HEK293 (cell line): ENCODE data around the gene SPATA31E1.
A peak's percentile ranks its signal among the peaks of the same experiment; 100 is the strongest.

ENCODE experiments used
- CTCF ChIA-PET: fragments of 350-600 bp; formaldehyde crosslinking; extraction: SDS; loops from one replicate; lab custom pipeline; 2021; ENCODE audit warnings: antibody characterized with exemption; lab: Yijun Ruan, JAX
- POLR2A ChIA-PET: fragments of 300-600 bp; formaldehyde crosslinking; extraction: SDS; loops from one replicate; lab custom pipeline; 2020; ENCODE audit warnings: antibody characterized with exemption, inconsistent platforms; lab: Yijun Ruan, JAX
- H3K27ac ChIP-seq: fragments of 200-500 bp; sonication (Bioruptor generic); 2 replicates; pipeline ENCODE4 v1.5.1; 2014; ENCODE audit warnings: low read depth, low read length, control low read depth, inconsistent platforms; ENCODE audit errors: extremely low read depth
- H3K36me3 ChIP-seq, 2 experiments: fragments of 200-500 bp in 1 of 2; sonication (Bioruptor generic) in 1 of 2; 1 replicate in 1 of 2; 2 replicates in 1 of 2; pipeline ENCODE4 v1.5.1; 2014 to 2017; ENCODE audit warnings: inconsistent platforms in 2 of 2, low read length in 2 of 2; ENCODE audit not compliant: control insufficient read depth in 2 of 2, insufficient read depth in 1 of 2
- H3K4me1 ChIP-seq: fragments of 200-500 bp; sonication (Bioruptor generic); 2 replicates; pipeline ENCODE4 v1.5.1; 2014; ENCODE audit warnings: mild to moderate bottlenecking, low read length, inconsistent platforms; ENCODE audit not compliant: control insufficient read depth, insufficient read depth
- H3K4me3 ChIP-seq: 2 replicates; pipeline ENCODE4 v1.5.1; 2011; ENCODE audit warnings: low read depth, mild to moderate bottlenecking, control low read depth, low read length, moderate library complexity
- H3K9me3 ChIP-seq: fragments of 200-500 bp; sonication (Bioruptor generic); 2 replicates; pipeline ENCODE4 v1.5.1; 2014; ENCODE audit warnings: low read depth, low read length, inconsistent platforms; ENCODE audit not compliant: control insufficient read depth, insufficient read depth
- GFI1B ChIP-seq: fragments of 450-650 bp; formaldehyde crosslinking; IDR thresholded peaks from 2 replicates; pipeline ENCODE4 v1.5.1; 2016; ENCODE audit warnings: missing biosample characterization, missing genetic modification characterization
- KLF7 ChIP-seq: fragments of 450-650 bp; formaldehyde crosslinking; IDR thresholded peaks from 2 replicates; pipeline ENCODE4 v1.5.1; 2016; ENCODE audit warnings: missing biosample characterization, missing genetic modification characterization, borderline replicate concordance
- SETDB1 ChIP-seq: IDR thresholded peaks from one replicate; pipeline ENCODE4 v1.6.1; 2017; ENCODE audit warnings: mild to moderate bottlenecking, low read length, moderate library complexity, mixed read lengths; ENCODE audit not compliant: insufficient read length
- SP7 ChIP-seq: fragments of 450-650 bp; formaldehyde crosslinking; IDR thresholded peaks from 2 replicates; pipeline ENCODE4 v1.5.1; 2016; ENCODE audit warnings: missing biosample characterization, missing genetic modification characterization
- ZFP37 ChIP-seq: fragments of 450-650 bp; formaldehyde crosslinking; IDR thresholded peaks from 2 replicates; pipeline ENCODE4 v1.5.1; 2016; ENCODE audit warnings: missing biosample characterization, missing genetic modification characterization
- ZNF112 ChIP-seq: fragments of 450-650 bp; formaldehyde crosslinking; IDR thresholded peaks from 2 replicates; pipeline ENCODE4 v1.5.0; 2017; ENCODE audit warnings: missing biosample characterization, missing genetic modification characterization
- ZNF146 ChIP-seq: fragments of 450-650 bp; formaldehyde crosslinking; IDR thresholded peaks from 2 replicates; pipeline ENCODE4 v1.5.1; 2016; ENCODE audit warnings: missing biosample characterization, missing genetic modification characterization
- ZNF155 ChIP-seq: fragments of 450-650 bp; formaldehyde crosslinking; IDR thresholded peaks from 2 replicates; pipeline ENCODE4 v1.5.1; 2016; ENCODE audit warnings: missing biosample characterization, missing genetic modification characterization
- ZNF157 ChIP-seq: fragments of 450-650 bp; formaldehyde crosslinking; IDR thresholded peaks from 2 replicates; pipeline ENCODE4 v1.5.1; 2016; ENCODE audit warnings: missing biosample characterization, missing genetic modification characterization
- ZNF16 ChIP-seq: fragments of 450-650 bp; formaldehyde crosslinking; IDR thresholded peaks from 2 replicates; pipeline ENCODE4 v1.5.1; 2016; ENCODE audit warnings: low read depth, missing biosample characterization, missing genetic modification characterization
- ZNF19 ChIP-seq: fragments of 450-650 bp; formaldehyde crosslinking; IDR thresholded peaks from 2 replicates; pipeline ENCODE4; 2016; ENCODE audit warnings: missing biosample characterization, missing genetic modification characterization, low read depth
- ZNF2 ChIP-seq: fragments of 450-650 bp; formaldehyde crosslinking; IDR thresholded peaks from 2 replicates; pipeline ENCODE4 v1.5.1; 2016; ENCODE audit warnings: missing biosample characterization, missing genetic modification characterization
- ZNF214 ChIP-seq: fragments of 450-650 bp; formaldehyde crosslinking; IDR thresholded peaks from 2 replicates; pipeline ENCODE4 v1.5.1; 2017; ENCODE audit warnings: missing biosample characterization, mild to moderate bottlenecking, missing genetic modification characterization, borderline replicate concordance
- ZNF426 ChIP-seq: fragments of 450-650 bp; formaldehyde crosslinking; IDR thresholded peaks from 2 replicates; pipeline ENCODE4 v1.5.1; 2017; ENCODE audit warnings: missing biosample characterization, missing genetic modification characterization, mild to moderate bottlenecking, inconsistent platforms, moderate library complexity
- ZNF473 ChIP-seq: fragments of 450-650 bp; formaldehyde crosslinking; IDR thresholded peaks from 2 replicates; pipeline ENCODE4 v1.5.1; 2017; ENCODE audit warnings: missing biosample characterization, missing genetic modification characterization
- ZNF501 ChIP-seq: fragments of 450-650 bp; formaldehyde crosslinking; IDR thresholded peaks from 2 replicates; pipeline ENCODE4 v1.5.1; 2016; ENCODE audit warnings: missing biosample characterization, missing genetic modification characterization
- ZNF530 ChIP-seq: fragments of 450-650 bp; formaldehyde crosslinking; IDR thresholded peaks from 2 replicates; pipeline ENCODE4 v1.5.1; 2016; ENCODE audit warnings: low read depth, missing biosample characterization, missing genetic modification characterization
- ZNF558 ChIP-seq: fragments of 450-650 bp; formaldehyde crosslinking; IDR thresholded peaks from 2 replicates; pipeline ENCODE4 v1.5.1; 2016; ENCODE audit warnings: missing biosample characterization, missing genetic modification characterization
- ZNF660 ChIP-seq: fragments of 450-650 bp; IDR thresholded peaks from 2 replicates; pipeline ENCODE4 v1.5.1; 2018; ENCODE audit warnings: missing biosample characterization, mild to moderate bottlenecking, missing genetic modification characterization
- ZNF785 ChIP-seq: fragments of 450-650 bp; formaldehyde crosslinking; IDR thresholded peaks from 2 replicates; pipeline ENCODE4 v1.5.1; 2016; ENCODE audit warnings: missing biosample characterization, missing genetic modification characterization
- ZXDB ChIP-seq: fragments of 450-650 bp; formaldehyde crosslinking; IDR thresholded peaks from 2 replicates; pipeline ENCODE4 v1.5.1; 2016; ENCODE audit warnings: missing biosample characterization, missing genetic modification characterization
- TF ChIP-seq, protein P1 (sequence below): fragments of 450-650 bp; formaldehyde crosslinking; IDR thresholded peaks from 2 replicates; pipeline ENCODE4 v1.5.1; 2016; ENCODE audit warnings: missing biosample characterization, missing genetic modification characterization
- TF ChIP-seq, protein P2 (sequence below): fragments of 450-650 bp; formaldehyde crosslinking; IDR thresholded peaks from 2 replicates; pipeline ENCODE4 v1.5.1; 2017; ENCODE audit warnings: missing biosample characterization, missing genetic modification characterization
- TF ChIP-seq, protein P3 (sequence below): fragments of 450-650 bp; formaldehyde crosslinking; IDR thresholded peaks from 2 replicates; pipeline ENCODE4 v1.5.1; 2016; ENCODE audit warnings: missing biosample characterization, missing genetic modification characterization

Gene SPATA31E1

DNA sequence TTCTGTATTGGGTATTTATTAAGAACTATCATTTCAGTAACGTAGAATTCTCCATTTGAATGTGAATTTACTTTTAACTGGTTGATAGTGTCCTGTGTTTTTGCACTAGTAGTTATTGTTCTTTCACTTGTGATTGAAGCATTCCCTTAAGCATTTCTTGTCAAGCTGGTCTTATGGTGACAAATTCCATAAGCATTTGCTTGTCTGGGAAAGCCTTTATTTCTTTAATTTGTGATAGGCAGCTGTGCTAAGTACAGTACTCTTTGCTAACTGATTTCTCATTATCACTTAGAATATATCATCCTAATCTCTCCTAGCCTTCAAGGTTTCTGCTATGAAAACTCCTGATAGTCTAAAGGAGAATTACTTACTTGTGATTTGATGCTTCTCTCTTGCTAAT is 21.3 kb upstream of the SPATA31E1 start:
- CTCF ChIA-PET = interaction anchor here (0.7 to 1.1 kb wide), 3 partner anchors 22 to 1569 kb away, joined by 3 read pairs; no protein-coding TSS in a partner anchor
- POLR2A ChIA-PET = no interaction called here

DNA sequence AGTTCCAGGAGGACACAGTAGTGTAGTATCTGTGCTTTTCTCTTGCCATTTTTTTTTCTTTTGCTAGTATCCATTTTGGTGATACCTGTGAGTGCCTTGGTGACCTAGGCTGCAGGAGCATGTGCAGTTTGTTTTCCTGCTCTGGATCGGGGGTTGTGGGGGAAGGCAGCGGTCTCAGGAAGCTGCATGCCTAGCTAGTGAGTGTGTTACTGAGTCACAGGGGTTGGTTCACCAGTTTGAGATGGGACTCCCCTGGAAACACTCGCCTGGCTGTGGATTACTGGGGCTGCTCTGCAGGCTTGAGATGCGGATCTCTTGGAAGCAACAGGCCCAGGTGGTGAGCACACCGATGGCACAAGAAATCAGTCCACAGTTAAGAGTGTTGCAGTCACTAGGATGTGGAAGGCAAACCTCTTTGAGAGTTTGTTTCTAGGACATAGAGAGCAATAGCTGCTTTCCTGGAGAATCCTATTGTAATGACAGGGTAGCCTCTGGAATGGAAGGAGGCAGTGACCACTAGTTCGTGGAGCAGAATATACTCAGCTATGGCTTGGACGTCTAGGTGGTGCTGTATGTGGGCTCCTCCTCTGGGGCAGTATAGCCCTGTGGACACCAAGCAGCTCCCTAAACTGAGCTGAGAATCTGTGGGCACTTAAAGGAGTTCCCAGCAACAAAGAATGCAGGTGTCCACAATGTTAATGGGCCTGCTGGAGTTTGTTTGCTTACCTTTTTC is 20.0 kb upstream of the SPATA31E1 start:
- Histone ChIP-seq H3K27ac (no peak overlapping the region), H3K4me1 (no peaks in the 10 kb centered on the region), H3K9me3 (no peaks in the 10 kb centered on the region), H3K36me3 (no peaks in the 10 kb centered on the region), H3K4me3 (no peak overlapping the region)
- POLR2A ChIA-PET = no interaction called here
- no peak for TF ChIP-seq ZNF785 (tag by site-specific recombination)
- TF ChIP-seq GFI1B (tag by site-specific recombination) = no peak
- no peak for TF ChIP-seq SP7 (tag by site-specific recombination)
- no peak for TF ChIP-seq ZNF157 (tag by site-specific recombination)
- TF ChIP-seq, protein P1, sequence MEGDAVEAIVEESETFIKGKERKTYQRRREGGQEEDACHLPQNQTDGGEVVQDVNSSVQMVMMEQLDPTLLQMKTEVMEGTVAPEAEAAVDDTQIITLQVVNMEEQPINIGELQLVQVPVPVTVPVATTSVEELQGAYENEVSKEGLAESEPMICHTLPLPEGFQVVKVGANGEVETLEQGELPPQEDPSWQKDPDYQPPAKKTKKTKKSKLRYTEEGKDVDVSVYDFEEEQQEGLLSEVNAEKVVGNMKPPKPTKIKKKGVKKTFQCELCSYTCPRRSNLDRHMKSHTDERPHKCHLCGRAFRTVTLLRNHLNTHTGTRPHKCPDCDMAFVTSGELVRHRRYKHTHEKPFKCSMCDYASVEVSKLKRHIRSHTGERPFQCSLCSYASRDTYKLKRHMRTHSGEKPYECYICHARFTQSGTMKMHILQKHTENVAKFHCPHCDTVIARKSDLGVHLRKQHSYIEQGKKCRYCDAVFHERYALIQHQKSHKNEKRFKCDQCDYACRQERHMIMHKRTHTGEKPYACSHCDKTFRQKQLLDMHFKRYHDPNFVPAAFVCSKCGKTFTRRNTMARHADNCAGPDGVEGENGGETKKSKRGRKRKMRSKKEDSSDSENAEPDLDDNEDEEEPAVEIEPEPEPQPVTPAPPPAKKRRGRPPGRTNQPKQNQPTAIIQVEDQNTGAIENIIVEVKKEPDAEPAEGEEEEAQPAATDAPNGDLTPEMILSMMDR (tag by site-specific recombination) = no peak
- TF ChIP-seq ZNF501 (tag by site-specific recombination) = no peak
- no peak for TF ChIP-seq ZNF473 (tag by site-specific recombination)
- TF ChIP-seq ZNF112 (tag by site-specific recombination) = no peak
- TF ChIP-seq, protein P2, sequence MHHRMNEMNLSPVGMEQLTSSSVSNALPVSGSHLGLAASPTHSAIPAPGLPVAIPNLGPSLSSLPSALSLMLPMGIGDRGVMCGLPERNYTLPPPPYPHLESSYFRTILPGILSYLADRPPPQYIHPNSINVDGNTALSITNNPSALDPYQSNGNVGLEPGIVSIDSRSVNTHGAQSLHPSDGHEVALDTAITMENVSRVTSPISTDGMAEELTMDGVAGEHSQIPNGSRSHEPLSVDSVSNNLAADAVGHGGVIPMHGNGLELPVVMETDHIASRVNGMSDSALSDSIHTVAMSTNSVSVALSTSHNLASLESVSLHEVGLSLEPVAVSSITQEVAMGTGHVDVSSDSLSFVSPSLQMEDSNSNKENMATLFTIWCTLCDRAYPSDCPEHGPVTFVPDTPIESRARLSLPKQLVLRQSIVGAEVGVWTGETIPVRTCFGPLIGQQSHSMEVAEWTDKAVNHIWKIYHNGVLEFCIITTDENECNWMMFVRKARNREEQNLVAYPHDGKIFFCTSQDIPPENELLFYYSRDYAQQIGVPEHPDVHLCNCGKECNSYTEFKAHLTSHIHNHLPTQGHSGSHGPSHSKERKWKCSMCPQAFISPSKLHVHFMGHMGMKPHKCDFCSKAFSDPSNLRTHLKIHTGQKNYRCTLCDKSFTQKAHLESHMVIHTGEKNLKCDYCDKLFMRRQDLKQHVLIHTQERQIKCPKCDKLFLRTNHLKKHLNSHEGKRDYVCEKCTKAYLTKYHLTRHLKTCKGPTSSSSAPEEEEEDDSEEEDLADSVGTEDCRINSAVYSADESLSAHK (tag by site-specific recombination) = no peak
- TF ChIP-seq ZNF155 (tag by site-specific recombination) = no peak
- no peak for TF ChIP-seq ZNF2
- TF ChIP-seq ZNF426 (tag by site-specific recombination) = no peak
- CTCF ChIA-PET = interaction anchor here (0.7 kb wide), 1 partner anchor 16 kb away, joined by 4 read pairs; no protein-coding TSS in a partner anchor

More for the DNA sequence above, 21.3 kb upstream of the SPATA31E1 start:
- Histone ChIP-seq H3K27ac (no peak overlapping the region), H3K4me1 (no peaks in the 10 kb centered on the region), H3K36me3 (no peaks in the 10 kb centered on the region), H3K9me3 (no peaks in the 10 kb centered on the region), H3K4me3 (no peak overlapping the region)
- no peak for TF ChIP-seq ZNF214 (tag by site-specific recombination)
- TF ChIP-seq SETDB1 = peak; percentile 90

DNA sequence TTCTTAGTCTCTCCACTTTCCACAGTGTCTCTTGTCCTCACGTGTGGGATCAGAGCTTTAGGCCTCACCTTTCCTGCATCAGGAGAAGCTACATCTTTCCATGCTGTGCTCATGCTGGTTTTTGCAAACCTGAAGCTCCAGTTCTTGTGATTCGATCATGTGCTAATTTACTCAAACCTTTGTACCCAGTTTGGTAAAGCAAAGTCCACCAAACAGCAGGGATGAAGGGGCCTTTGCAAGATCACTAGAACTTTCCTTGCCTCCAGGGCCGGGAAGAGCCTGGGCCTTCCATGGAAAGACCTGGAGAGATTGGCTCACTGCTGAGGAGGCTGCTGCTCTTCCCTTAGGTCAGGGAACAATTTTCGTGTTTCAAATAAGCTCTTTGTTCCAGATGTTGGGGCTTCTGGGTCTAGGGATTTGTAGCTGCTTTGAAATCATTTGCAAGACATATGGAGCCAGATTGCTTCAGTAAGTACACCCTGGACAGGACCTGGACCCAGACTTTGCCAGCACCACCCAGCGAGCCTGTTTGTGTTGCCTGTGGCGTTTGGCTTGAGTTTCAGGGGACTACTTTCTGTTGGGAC is 18.7 kb upstream of the SPATA31E1 start:
- Histone ChIP-seq H3K4me1 (no peaks in the 10 kb centered on the region), H3K27ac (no peak overlapping the region), H3K4me3 (no peak overlapping the region), H3K36me3 (no peaks in the 10 kb centered on the region), H3K9me3 (no peaks in the 10 kb centered on the region)
- POLR2A ChIA-PET = no interaction called here
- CTCF ChIA-PET = interaction anchor here (1.0 kb wide), 1 partner anchor 36 kb away, joined by 6 read pairs; no protein-coding TSS in a partner anchor
- TF ChIP-seq, protein P3, sequence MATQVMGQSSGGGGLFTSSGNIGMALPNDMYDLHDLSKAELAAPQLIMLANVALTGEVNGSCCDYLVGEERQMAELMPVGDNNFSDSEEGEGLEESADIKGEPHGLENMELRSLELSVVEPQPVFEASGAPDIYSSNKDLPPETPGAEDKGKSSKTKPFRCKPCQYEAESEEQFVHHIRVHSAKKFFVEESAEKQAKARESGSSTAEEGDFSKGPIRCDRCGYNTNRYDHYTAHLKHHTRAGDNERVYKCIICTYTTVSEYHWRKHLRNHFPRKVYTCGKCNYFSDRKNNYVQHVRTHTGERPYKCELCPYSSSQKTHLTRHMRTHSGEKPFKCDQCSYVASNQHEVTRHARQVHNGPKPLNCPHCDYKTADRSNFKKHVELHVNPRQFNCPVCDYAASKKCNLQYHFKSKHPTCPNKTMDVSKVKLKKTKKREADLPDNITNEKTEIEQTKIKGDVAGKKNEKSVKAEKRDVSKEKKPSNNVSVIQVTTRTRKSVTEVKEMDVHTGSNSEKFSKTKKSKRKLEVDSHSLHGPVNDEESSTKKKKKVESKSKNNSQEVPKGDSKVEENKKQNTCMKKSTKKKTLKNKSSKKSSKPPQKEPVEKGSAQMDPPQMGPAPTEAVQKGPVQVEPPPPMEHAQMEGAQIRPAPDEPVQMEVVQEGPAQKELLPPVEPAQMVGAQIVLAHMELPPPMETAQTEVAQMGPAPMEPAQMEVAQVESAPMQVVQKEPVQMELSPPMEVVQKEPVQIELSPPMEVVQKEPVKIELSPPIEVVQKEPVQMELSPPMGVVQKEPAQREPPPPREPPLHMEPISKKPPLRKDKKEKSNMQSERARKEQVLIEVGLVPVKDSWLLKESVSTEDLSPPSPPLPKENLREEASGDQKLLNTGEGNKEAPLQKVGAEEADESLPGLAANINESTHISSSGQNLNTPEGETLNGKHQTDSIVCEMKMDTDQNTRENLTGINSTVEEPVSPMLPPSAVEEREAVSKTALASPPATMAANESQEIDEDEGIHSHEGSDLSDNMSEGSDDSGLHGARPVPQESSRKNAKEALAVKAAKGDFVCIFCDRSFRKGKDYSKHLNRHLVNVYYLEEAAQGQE = no peak
- TF ChIP-seq ZNF16 (no peak), ZNF530 (tag by site-specific recombination) (no peak), ZNF19 (tag by site-specific recombination) (no peak), ZNF558 (tag by site-specific recombination) (no peak), ZNF146 (tag by site-specific recombination) (no peak), ZNF660 (no peak), ZNF473 (tag by site-specific recombination) (no peak), ZXDB (tag by site-specific recombination) (no peak), KLF7 (tag by site-specific recombination) (no peak), ZNF501 (tag by site-specific recombination) (no peak), ZFP37 (no peak)
